Neural crest cell (in vitro differentiated cells): ENCODE measurements around the gene SERPINI2. TPM values are rescaled to one million over a fixed set of nuclear protein-coding genes. Genes with fewer than 3 reads are reported as not detected.

Experiments used
- DNase-seq: peaks from one replicate; pipeline ENCODE4 v3.0.0; 2021; ENCODE audit warnings: low read depth, mixed read lengths, low spot score
- H3K27ac Mint-ChIP-seq: one replicate; pipeline ENCODE4 v1.8.0; 2021; ENCODE audit warnings: mild to moderate bottlenecking, mixed read lengths; ENCODE audit not compliant: unreplicated experiment
- H3K27me3 Mint-ChIP-seq: 2 replicates; pipeline ENCODE4 v1.8.0; 2021; ENCODE audit warnings: low read depth, mild to moderate bottlenecking, mixed read lengths
- H3K36me3 Mint-ChIP-seq: 2 replicates; pipeline ENCODE4 v1.8.0; 2021; ENCODE audit warnings: low read depth, mild to moderate bottlenecking, mixed read lengths
- H3K4me1 Mint-ChIP-seq: 2 replicates; pipeline ENCODE4 v1.8.0; 2021; ENCODE audit warnings: mixed read lengths
- H3K4me3 Mint-ChIP-seq: one replicate; pipeline ENCODE4 v1.8.0; 2021; ENCODE audit warnings: mild to moderate bottlenecking, mixed read lengths
- H3K9me3 Mint-ChIP-seq: 2 replicates; pipeline ENCODE4 v1.8.0; 2021; ENCODE audit warnings: mixed read lengths
- total RNA-seq: library from RNA; stranded (reverse); gene quantifications from 2 replicates; pipeline ENCODE4 v1.2.1, GENCODE V29; 2021
- TF ChIP-seq, protein P1 (sequence below): fragments of 200-600 bp; sonication (generic); conservative IDR thresholded peaks from 2 replicates; pipeline ENCODE4 v1.5.0; 2021; ENCODE audit warnings: antibody characterized with exemption, mild to moderate bottlenecking

Gene SERPINI2
- total RNA-seq, 1 donor from 2014 or later, result 0.56 TPM

DNA sequence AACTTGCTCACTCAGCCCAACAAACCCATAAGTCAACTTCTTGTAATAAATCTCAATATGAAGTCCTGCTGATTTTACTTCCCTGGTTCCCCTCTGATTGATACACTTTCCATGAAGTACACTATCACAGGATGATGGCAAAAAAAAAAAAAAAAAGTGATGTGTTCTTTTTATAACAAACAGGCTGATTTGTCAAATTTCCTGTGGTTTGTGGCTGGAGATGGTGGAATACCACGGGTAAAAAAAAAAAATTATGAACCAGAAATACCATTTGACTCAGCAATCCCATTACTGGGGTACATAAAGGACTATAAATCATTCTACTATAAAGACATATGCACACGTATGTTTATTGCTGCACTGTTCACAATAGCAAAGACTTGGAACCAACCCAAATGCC is 10.7 kb upstream of the SERPINI2 start:
- H3K4me1 Mint-ChIP-seq, result no peaks in the 10 kb centered on the region
- no peak for DNase-seq
- no peaks in the 10 kb centered on the region for H3K36me3 Mint-ChIP-seq
- H3K27me3 Mint-ChIP-seq, result no peaks in the 10 kb centered on the region
- H3K4me3 Mint-ChIP-seq, result no peak overlapping the region
- peaks cover 11% of the 10 kb centered on the region for H3K9me3 Mint-ChIP-seq
- H3K27ac Mint-ChIP-seq, result no peak overlapping the region
- TF ChIP-seq, protein P1, sequence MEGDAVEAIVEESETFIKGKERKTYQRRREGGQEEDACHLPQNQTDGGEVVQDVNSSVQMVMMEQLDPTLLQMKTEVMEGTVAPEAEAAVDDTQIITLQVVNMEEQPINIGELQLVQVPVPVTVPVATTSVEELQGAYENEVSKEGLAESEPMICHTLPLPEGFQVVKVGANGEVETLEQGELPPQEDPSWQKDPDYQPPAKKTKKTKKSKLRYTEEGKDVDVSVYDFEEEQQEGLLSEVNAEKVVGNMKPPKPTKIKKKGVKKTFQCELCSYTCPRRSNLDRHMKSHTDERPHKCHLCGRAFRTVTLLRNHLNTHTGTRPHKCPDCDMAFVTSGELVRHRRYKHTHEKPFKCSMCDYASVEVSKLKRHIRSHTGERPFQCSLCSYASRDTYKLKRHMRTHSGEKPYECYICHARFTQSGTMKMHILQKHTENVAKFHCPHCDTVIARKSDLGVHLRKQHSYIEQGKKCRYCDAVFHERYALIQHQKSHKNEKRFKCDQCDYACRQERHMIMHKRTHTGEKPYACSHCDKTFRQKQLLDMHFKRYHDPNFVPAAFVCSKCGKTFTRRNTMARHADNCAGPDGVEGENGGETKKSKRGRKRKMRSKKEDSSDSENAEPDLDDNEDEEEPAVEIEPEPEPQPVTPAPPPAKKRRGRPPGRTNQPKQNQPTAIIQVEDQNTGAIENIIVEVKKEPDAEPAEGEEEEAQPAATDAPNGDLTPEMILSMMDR, result no peak

- no peak for DNase-seq
- H3K36me3 Mint-ChIP-seq, result no peaks in the 10 kb centered on the region
- no peaks in the 10 kb centered on the region for H3K27me3 Mint-ChIP-seq
- H3K9me3 Mint-ChIP-seq, result peaks cover 11% of the 10 kb centered on the region
- no peaks in the 10 kb centered on the region for H3K4me1 Mint-ChIP-seq
- H3K27ac Mint-ChIP-seq, result no peak overlapping the region
- TF ChIP-seq, protein P1, result no peak
- no peak overlapping the region for H3K4me3 Mint-ChIP-seq
Observed at GRCh38 chr3:167483708-167484475, 10.1 kb upstream of the SERPINI2 start.

- DNase-seq, result no peak
- Mint-ChIP-seq H3K4me3 (no peak overlapping the region), H3K4me1 (no peaks in the 10 kb centered on the region), H3K27me3 (no peaks in the 10 kb centered on the region), H3K36me3 (no peaks in the 10 kb centered on the region), H3K9me3 (peaks cover 2% of the 10 kb centered on the region), H3K27ac (no peak overlapping the region)
- TF ChIP-seq, protein P1, result no peak
Observed at GRCh38 chr3:167481164-167481563, 7.3 kb upstream of the SERPINI2 start.

GRCh38 chr3:167480748-167481147 is 6.9 kb upstream of the SERPINI2 start:
- TF ChIP-seq, protein P1, result no peak

GRCh38 chr3:167469381-167469780 is 4.5 kb downstream of the SERPINI2 start:
- TF ChIP-seq, protein P1, result no peak
- no peak overlapping the region for H3K27ac Mint-ChIP-seq
- H3K36me3 Mint-ChIP-seq, result no peaks in the 10 kb centered on the region

More at GRCh38 chr3:167480748-167481147, 6.9 kb upstream of the SERPINI2 start:
- DNase-seq, result no peak
- Mint-ChIP-seq H3K4me1 (no peaks in the 10 kb centered on the region), H3K9me3 (peaks cover 2% of the 10 kb centered on the region), H3K4me3 (no peak overlapping the region), H3K36me3 (no peaks in the 10 kb centered on the region), H3K27ac (no peak overlapping the region), H3K27me3 (no peaks in the 10 kb centered on the region)

More at GRCh38 chr3:167469381-167469780, 4.5 kb downstream of the SERPINI2 start:
- H3K9me3 Mint-ChIP-seq, result no peaks in the 10 kb centered on the region
- no peaks in the 10 kb centered on the region for H3K4me1 Mint-ChIP-seq
- H3K4me3 Mint-ChIP-seq, result no peak overlapping the region
- H3K27me3 Mint-ChIP-seq, result no peaks in the 10 kb centered on the region
- DNase-seq, result no peak
